Spleen (tissue), 7 donors: ENCODE results near the gene BATF.

Experiments
- POLR2A ChIP-seq, 3 donors: fragments of 450-650 bp; IDR thresholded peaks; one replicate each; pipeline ENCODE4 v1.5.1; 2017; ENCODE audit warnings: antibody characterized with exemption in 3 of 3, mild to moderate bottlenecking in 1 of 3
- POLR2AphosphoS5 ChIP-seq, 3 donors: sonication (generic); formaldehyde crosslinking; IDR thresholded peaks; one replicate each; pipeline ENCODE4 v1.5.1; 2017; ENCODE audit warnings: antibody characterized with exemption in 3 of 3
- TF ChIP-seq, protein P1 (sequence below), 11 experiments: fragments of 200-600 bp in 7 of 11; fragments of 450-650 bp in 4 of 11; sonication (generic) in 4 of 11; IDR thresholded peaks in 8 of 11; conservative IDR thresholded peaks in 3 of 11; 1 replicate in 7 of 11; 2 replicates in 4 of 11; pipeline versions ENCODE4 v1.4.0 to v1.8.0; 2016 to 2021; ENCODE audit warnings: antibody characterized with exemption in 11 of 11, inconsistent platforms in 4 of 11, mild to moderate bottlenecking in 1 of 11
- donor health status: DM: no; HTN: no; CAD: no; lungs with moderate emphysema.
- donor health status: DM: no; HTN: no; CAD: no.
- donor health status: DM: no; HTN: no; CAD: no.

DNA sequence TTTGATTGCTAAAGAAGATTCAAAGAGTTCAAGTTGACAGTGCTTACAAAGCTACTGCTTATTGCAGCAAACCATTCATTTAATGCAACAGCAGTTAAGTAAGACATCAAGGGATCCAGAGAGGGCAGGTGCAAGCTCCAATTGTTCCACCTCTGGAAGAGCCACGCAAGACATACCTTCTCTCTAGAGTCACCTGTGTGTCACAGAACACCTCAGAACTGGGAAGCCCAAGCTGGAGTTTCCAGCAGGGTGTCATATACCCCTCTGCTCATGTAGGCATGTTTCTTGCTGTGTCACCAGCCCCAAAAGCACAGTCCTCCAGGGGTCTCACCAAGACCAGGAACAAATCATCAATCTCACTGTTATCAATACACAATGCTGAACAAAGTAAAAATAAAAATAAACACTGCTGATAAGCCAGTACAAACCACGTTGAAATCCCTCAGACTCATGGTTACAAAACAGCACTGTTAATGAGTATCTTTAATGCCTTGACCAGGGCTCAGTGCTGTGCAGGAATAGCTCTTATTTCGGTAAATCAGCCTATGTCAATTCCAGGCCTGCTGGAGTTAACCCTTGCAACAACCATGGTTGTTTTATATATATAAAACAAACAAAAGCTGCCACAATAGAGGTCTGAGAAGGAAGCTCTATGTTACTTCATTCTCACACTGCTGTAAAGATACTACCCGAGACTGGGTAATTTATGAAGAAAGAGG is 37.4 kb upstream of the BATF start:
- TF ChIP-seq, protein P1, sequence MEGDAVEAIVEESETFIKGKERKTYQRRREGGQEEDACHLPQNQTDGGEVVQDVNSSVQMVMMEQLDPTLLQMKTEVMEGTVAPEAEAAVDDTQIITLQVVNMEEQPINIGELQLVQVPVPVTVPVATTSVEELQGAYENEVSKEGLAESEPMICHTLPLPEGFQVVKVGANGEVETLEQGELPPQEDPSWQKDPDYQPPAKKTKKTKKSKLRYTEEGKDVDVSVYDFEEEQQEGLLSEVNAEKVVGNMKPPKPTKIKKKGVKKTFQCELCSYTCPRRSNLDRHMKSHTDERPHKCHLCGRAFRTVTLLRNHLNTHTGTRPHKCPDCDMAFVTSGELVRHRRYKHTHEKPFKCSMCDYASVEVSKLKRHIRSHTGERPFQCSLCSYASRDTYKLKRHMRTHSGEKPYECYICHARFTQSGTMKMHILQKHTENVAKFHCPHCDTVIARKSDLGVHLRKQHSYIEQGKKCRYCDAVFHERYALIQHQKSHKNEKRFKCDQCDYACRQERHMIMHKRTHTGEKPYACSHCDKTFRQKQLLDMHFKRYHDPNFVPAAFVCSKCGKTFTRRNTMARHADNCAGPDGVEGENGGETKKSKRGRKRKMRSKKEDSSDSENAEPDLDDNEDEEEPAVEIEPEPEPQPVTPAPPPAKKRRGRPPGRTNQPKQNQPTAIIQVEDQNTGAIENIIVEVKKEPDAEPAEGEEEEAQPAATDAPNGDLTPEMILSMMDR (IDR thresholded peaks at IDR 0.05 in 8 of 11, conservative IDR thresholded peaks at IDR 0.05 in 3 of 11), result no peak
- no peak for TF ChIP-seq POLR2A (IDR thresholded peaks at IDR 0.05)
- no peak for TF ChIP-seq POLR2AphosphoS5 (IDR thresholded peaks at IDR 0.05)
